Gastrocnemius medialis (tissue), 4 donors: ENCODE measurements around the gene TMEM14B. TPM values are rescaled to one million over a fixed set of nuclear protein-coding genes. Genes with fewer than 3 reads are reported as not detected.

Source experiments
- ATAC-seq, 2 donors: fragments of 150-250 bp; one replicate each; pipeline ENCODE4 v1.9.1; 2016
- DNase-seq, 2 donors: peaks; one replicate each; pipeline ENCODE4 v3.0.0-alpha.2; 2019
- H3K27ac ChIP-seq, 4 donors: fragments of 200-600 bp; sonication (generic); 1 replicate in 1 of 4; 2 replicates in 3 of 4; pipeline ENCODE4 v1.5.1; 2016 to 2018; ENCODE audit warnings: mild to moderate bottlenecking in 2 of 4, moderate library complexity in 1 of 4
- H3K27me3 ChIP-seq, 3 donors: fragments of 200-600 bp; sonication (generic) in 2 of 3; 1 replicate in 1 of 3; 2 replicates in 2 of 3; pipeline versions ENCODE4 v1.5.1 to v1.6.0; 2016 to 2019; ENCODE audit warnings: mild to moderate bottlenecking in 1 of 3, moderate library complexity in 1 of 3
- H3K36me3 ChIP-seq, 2 donors: fragments of 200-600 bp; sonication (generic) in 1 of 2; one replicate each; pipeline ENCODE4 v1.5.1; 2017 to 2018
- H3K4me1 ChIP-seq, 2 donors: fragments of 200-600 bp; sonication (generic) in 1 of 2; one replicate each; pipeline ENCODE4 v1.5.1; 2016 to 2017; ENCODE audit warnings: mild to moderate bottlenecking in 2 of 2
- H3K4me3 ChIP-seq, 4 donors: fragments of 200-600 bp; sonication (generic) in 3 of 4; 1 replicate in 1 of 4; 2 replicates in 3 of 4; pipeline ENCODE4 v1.5.1; 2016 to 2019; ENCODE audit warnings: mild to moderate bottlenecking in 2 of 4
- H3K9me3 ChIP-seq, 3 donors: fragments of 200-600 bp; sonication (generic) in 2 of 3; 1 replicate in 1 of 3; 2 replicates in 2 of 3; pipeline ENCODE4 v1.5.1; 2016 to 2019
- CTCF ChIP-seq, 5 experiments: fragments of 450-650 bp in 3 of 5; fragments of 200-600 bp in 2 of 5; sonication (generic) in 2 of 5; IDR thresholded peaks in 4 of 5; conservative IDR thresholded peaks in 1 of 5; 1 replicate in 4 of 5; 2 replicates in 1 of 5; pipeline ENCODE4 v1.5.1; 2016 to 2019; ENCODE audit warnings: antibody characterized with exemption in 5 of 5, mild to moderate bottlenecking in 3 of 5, moderate library complexity in 3 of 5
- POLR2A ChIP-seq, 2 donors: fragments of 450-650 bp; IDR thresholded peaks; one replicate each; pipeline ENCODE4 v1.6.1; 2017; ENCODE audit warnings: antibody characterized with exemption in 2 of 2, mild to moderate bottlenecking in 2 of 2, moderate library complexity in 2 of 2
- in situ Hi-C, 4 donors: fragments of 200-750 bp; cut with MboI; loops; one replicate each; pipeline versions ENCODE4 v1.15.0 to v1.8.0; 2017; ENCODE audit warnings: low sequenced_read_pairs in 4 of 4
- intact Hi-C: fragments of 100-400 bp; cut with DNase I; formaldehyde crosslinking; loops from one replicate; pipeline ENCODE4 v1.15.1; 2023; ENCODE audit warnings: low total_unique reads
- total RNA-seq, 4 donors: library from RNA; depleted of rRNA; stranded (reverse); fragments of >200 nt; gene quantifications; one replicate each; pipeline versions ENCODE4 v1.1.0 to v1.2.3, GENCODE V29; 2016

The TMEM14B gene
- 10 to 100 TPM; 68.3 to 93.8 (median 79.4) TPM for total RNA-seq

GRCh38 chr6:10747251-10747972 lies at the start of gene TMEM14B:
TMEM14B (plus strand) TSS chr6:10747805; CDS start chr6:10749246, 1,441 bp downstream.
- H3K9me3 ChIP-seq: no peaks in the 10 kb centered on the region
- peak within 1 kb of the TSS; percentile 78 to 95 (median 86) for H3K27ac ChIP-seq
- DNase-seq (peak; percentile 99), ATAC-seq (peak; percentile 97)
- intact Hi-C loops: loop anchor here (1.0 kb wide), 3 partner anchors 25 to 236 kb away; partner anchors contain the start of genes C6orf52 and PAK1IP1
- H3K4me3 ChIP-seq: peak within 1 kb of the TSS; percentile 69 to 91 (median 74)
- in situ Hi-C loops: loop anchor here in 1 of 4 donors (10.0 kb wide), 1 partner anchor 53 kb away; the partner anchor contains the start of genes C6orf52 and PAK1IP1
- H3K36me3 ChIP-seq: peaks cover 0 to 19% of the 10 kb centered on the region in 2 donors
- peaks cover 22 to 26% of the 10 kb centered on the region in 2 donors for H3K4me1 ChIP-seq
- TF ChIP-seq CTCF (IDR thresholded peaks at IDR 0.05 in 4 of 5, conservative IDR thresholded peaks at IDR 0.05 in 1 of 5): no peak
- peak; percentile 68 to 72 for TF ChIP-seq POLR2A (IDR thresholded peaks at IDR 0.05)
- no peaks in the 10 kb centered on the region for H3K27me3 ChIP-seq

GRCh38 chr6:10713962-10714361 lies 33.6 kb upstream of the TMEM14B start:
- Histone ChIP-seq H3K4me1 (no peaks in the 10 kb centered on the region), H3K9me3 (no peaks in the 10 kb centered on the region), H3K27ac (no peak overlapping the region), H3K27me3 (no peaks in the 10 kb centered on the region), H3K4me3 (no peak overlapping the region), H3K36me3 (peaks cover 0 to 20% of the 10 kb centered on the region in 2 donors)
- TF ChIP-seq CTCF (IDR thresholded peaks at IDR 0.05 in 4 of 5, conservative IDR thresholded peaks at IDR 0.05 in 1 of 5): no peak
- no peak for TF ChIP-seq POLR2A (IDR thresholded peaks at IDR 0.05)
- intact Hi-C loops: no loop called here
- in situ Hi-C loops: no loop called here
- ATAC-seq (no peak), DNase-seq (no peak)

GRCh38 chr6:10719296-10719963 lies 28.2 kb upstream of the TMEM14B start:
- Histone ChIP-seq H3K27ac (peak overlapping the region in 1 of 4 donors; percentile 68), H3K4me3 (peak overlapping the region in 3 of 4 donors; percentile 36 to 71 (median 62)), H3K9me3 (no peaks in the 10 kb centered on the region), H3K27me3 (no peaks in the 10 kb centered on the region), H3K36me3 (no peaks in the 10 kb centered on the region), H3K4me1 (peaks cover 13 to 17% of the 10 kb centered on the region in 2 donors)
- intact Hi-C loops: no loop called here
- no peak for TF ChIP-seq POLR2A (IDR thresholded peaks at IDR 0.05)
- TF ChIP-seq CTCF (IDR thresholded peaks at IDR 0.05 in 4 of 5, conservative IDR thresholded peaks at IDR 0.05 in 1 of 5): no peak
- no peak for ATAC-seq
- DNase-seq: no peak
- in situ Hi-C loops: no loop called here

- Histone ChIP-seq H3K4me3 (peak overlapping the region; percentile 36 to 71 (median 57)), H3K36me3 (peaks cover 0 to 3% of the 10 kb centered on the region in 2 donors), H3K27ac (peak overlapping the region; percentile 40 to 68 (median 66)), H3K4me1 (peaks cover 18 to 21% of the 10 kb centered on the region in 2 donors), H3K9me3 (no peaks in the 10 kb centered on the region), H3K27me3 (no peaks in the 10 kb centered on the region)
- TF ChIP-seq POLR2A (IDR thresholded peaks at IDR 0.05) (no peak), CTCF (IDR thresholded peaks at IDR 0.05 in 4 of 5, conservative IDR thresholded peaks at IDR 0.05 in 1 of 5) (no peak)
- DNase-seq (no peak), ATAC-seq (no peak)
- intact Hi-C loops (no loop called here), in situ Hi-C loops (no loop called here)
Observed at GRCh38 chr6:10719964-10720264, 27.7 kb upstream of the TMEM14B start.
